CD4-positive, alpha-beta memory T cell (primary cell): ENCODE data around the gene SWAP70. TPM values are rescaled to one million over a fixed set of nuclear protein-coding genes. Genes with fewer than 3 reads are reported as not detected.
"Not testable (repeated sequence)": the region's sequence is repeated elsewhere in the genome, so short reads cannot be mapped to it uniquely, and the experiment has no call there.

Experiments used
- CTCF ChIA-PET: fragments of 350-600 bp; sonication (Branson Sonifier 250); formaldehyde crosslinking; loops from one replicate; lab custom pipeline; 2021; ENCODE audit warnings: inconsistent platforms; ENCODE audit not compliant: partially characterized antibody; lab: Charles Lee
- POLR2A ChIA-PET: fragments of 350-600 bp; sonication (Branson Sonifier 250); formaldehyde crosslinking; loops from one replicate; lab custom pipeline; 2021; ENCODE audit not compliant: partially characterized antibody; lab: Charles Lee
- DNase-seq, 5 donors: peaks; one replicate each; pipeline versions ENCODE4 v3.0.0 to v3.0.0-alpha.2; 2020 to 2022; ENCODE audit warnings: mixed read lengths in 1 of 5
- H3K27ac ChIP-seq: one replicate; pipeline ENCODE4 v1.7.0; 2013; ENCODE audit warnings: low read depth, low read length
- H3K27me3 ChIP-seq: 2 replicates; pipeline ENCODE4 v1.7.0; 2013; ENCODE audit warnings: mild to moderate bottlenecking, low read length, moderate library complexity; ENCODE audit not compliant: insufficient read depth
- H3K36me3 ChIP-seq: 2 replicates; pipeline ENCODE4 v1.7.0; 2013; ENCODE audit warnings: mild to moderate bottlenecking, low read length, moderate library complexity; ENCODE audit not compliant: insufficient read depth
- H3K4me1 ChIP-seq: 2 replicates; pipeline ENCODE4 v1.7.0; 2013; ENCODE audit warnings: mild to moderate bottlenecking, low read length, moderate library complexity; ENCODE audit not compliant: insufficient read depth
- H3K4me3 ChIP-seq, 2 donors: one replicate each; pipeline ENCODE4 v1.7.0; 2013; ENCODE audit warnings: low read length in 2 of 2, mild to moderate bottlenecking in 1 of 2
- H3K9me3 ChIP-seq, 2 donors: one replicate each; pipeline ENCODE4 v1.7.0; 2013; ENCODE audit warnings: low read length in 2 of 2, control low read depth in 1 of 2; ENCODE audit not compliant: control insufficient read depth in 1 of 2
- H3K27ac Mint-ChIP-seq, 7 donors: one replicate each; pipeline ENCODE4 v1.8.0; 2020 to 2021; ENCODE audit warnings: mixed read lengths in 7 of 7, mild to moderate bottlenecking in 6 of 7, inconsistent platforms in 3 of 7, moderate library complexity in 3 of 7
- H3K27me3 Mint-ChIP-seq, 2 donors: one replicate each; pipeline ENCODE4 v1.8.0; 2020 to 2021; ENCODE audit warnings: mixed read lengths in 2 of 2
- H3K36me3 Mint-ChIP-seq, 2 donors: one replicate each; pipeline ENCODE4 v1.8.0; 2020 to 2021; ENCODE audit warnings: mixed read lengths in 2 of 2, inconsistent platforms in 1 of 2, mild to moderate bottlenecking in 1 of 2
- H3K4me1 Mint-ChIP-seq, 4 donors: one replicate each; pipeline ENCODE4 v1.8.0; 2020 to 2021; ENCODE audit warnings: mixed read lengths in 4 of 4, mild to moderate bottlenecking in 1 of 4
- H3K4me3 Mint-ChIP-seq, 8 donors: one replicate each; pipeline ENCODE4 v1.8.0; 2020 to 2021; ENCODE audit warnings: mixed read lengths in 8 of 8, mild to moderate bottlenecking in 7 of 8, moderate library complexity in 6 of 8, inconsistent platforms in 3 of 8
- H3K9me3 Mint-ChIP-seq, 8 donors: one replicate each; pipeline ENCODE4 v1.8.0; 2020 to 2021; ENCODE audit warnings: mixed read lengths in 8 of 8, mild to moderate bottlenecking in 5 of 8, inconsistent platforms in 3 of 8, moderate library complexity in 1 of 8
- intact Hi-C: fragments of 100-400 bp; cut with micrococcal nuclease; formaldehyde crosslinking; loops from one replicate; pipeline ENCODE4 v1.15.1; 2023
- polyA plus RNA-seq, 2 donors: library from polyadenylated mRNA; unstranded; fragments of 300-500 nt; fragmentation: Illumina TruSeq; gene quantifications; one replicate each; pipeline ENCODE4 v1.2.3, GENCODE V29; 2021
- total RNA-seq, 2 experiments: library from RNA; stranded (reverse); gene quantifications; one replicate each; pipeline ENCODE4 v1.2.3, GENCODE V29; 2021

SWAP70 gene
- total and polyA plus RNA-seq, 4 experiments from 2014 or later, result 2.2 to 6.6 (median 4.9) TPM

- H3K9me3 Mint-ChIP-seq, H3K4me3 Mint-ChIP-seq, H3K36me3 ChIP-seq, H3K27me3 Mint-ChIP-seq, H3K27me3 ChIP-seq, H3K4me3 ChIP-seq, H3K9me3 ChIP-seq, H3K36me3 Mint-ChIP-seq, H3K27ac ChIP-seq, POLR2A ChIA-PET, intact Hi-C loops, DNase-seq, H3K4me1 ChIP-seq, H3K4me1 Mint-ChIP-seq, CTCF ChIA-PET: not testable (repeated sequence)
- peak overlapping the region in 1 of 7 donors; percentile 57 for H3K27ac Mint-ChIP-seq
Observed at GRCh38 chr11:9622353-9622752, 41.5 kb upstream of the SWAP70 start.

GRCh38 chr11:9623053-9623452 lies 40.8 kb upstream of the SWAP70 start:
- intact Hi-C loops, H3K36me3 ChIP-seq, H3K4me1 Mint-ChIP-seq, H3K9me3 ChIP-seq, CTCF ChIA-PET, H3K9me3 Mint-ChIP-seq, H3K4me3 Mint-ChIP-seq, H3K4me1 ChIP-seq, H3K4me3 ChIP-seq, H3K36me3 Mint-ChIP-seq, POLR2A ChIA-PET, H3K27ac Mint-ChIP-seq, H3K27me3 Mint-ChIP-seq, H3K27ac ChIP-seq, DNase-seq, H3K27me3 ChIP-seq: not testable (repeated sequence)

- no peaks in the 10 kb centered on the region for H3K9me3 ChIP-seq
- peak overlapping the region in 1 of 7 donors; percentile 26 for H3K27ac Mint-ChIP-seq
- H3K27ac ChIP-seq, result no peak overlapping the region
- H3K36me3 ChIP-seq, result no peaks in the 10 kb centered on the region
- peaks cover 0 to 3% (median 0%) of the 10 kb centered on the region in 8 donors for H3K9me3 Mint-ChIP-seq
- no peaks in the 10 kb centered on the region for H3K27me3 ChIP-seq
- no peak for DNase-seq
- intact Hi-C loops, result no loop called here
- no peaks in the 10 kb centered on the region for H3K4me1 Mint-ChIP-seq
- POLR2A ChIA-PET, result interaction anchor here (1.0 kb wide), 1 partner anchor 58 kb away, joined by 3 read pairs; no protein-coding TSS in a partner anchor
- no peak overlapping the region for H3K4me3 ChIP-seq
- H3K4me3 Mint-ChIP-seq, result no peak overlapping the region
- no peaks in the 10 kb centered on the region for H3K4me1 ChIP-seq
- peaks cover 0 to 2% of the 10 kb centered on the region in 2 donors for H3K27me3 Mint-ChIP-seq
- H3K36me3 Mint-ChIP-seq, result no peaks in the 10 kb centered on the region
- CTCF ChIA-PET, result interaction anchor here (2.0 kb wide), 1 partner anchor 11 kb away, joined by 9 read pairs; no protein-coding TSS in a partner anchor
Observed at GRCh38 chr11:9624448-9624847, 39.4 kb upstream of the SWAP70 start.

GRCh38 chr11:9625162-9625561 lies 38.7 kb upstream of the SWAP70 start:
- Mint-ChIP-seq H3K27ac (peak overlapping the region in 1 of 7 donors; percentile 7), H3K4me3 (no peak overlapping the region), H3K9me3 (peaks cover 0 to 3% (median 0%) of the 10 kb centered on the region in 8 donors), H3K27me3 (peaks cover 0 to 2% of the 10 kb centered on the region in 2 donors), H3K4me1 (no peaks in the 10 kb centered on the region), H3K36me3 (no peaks in the 10 kb centered on the region)
- Histone ChIP-seq H3K27ac (no peak overlapping the region), H3K27me3 (no peaks in the 10 kb centered on the region), H3K4me1 (no peaks in the 10 kb centered on the region), H3K4me3 (no peak overlapping the region), H3K36me3 (no peaks in the 10 kb centered on the region), H3K9me3 (no peaks in the 10 kb centered on the region)
- POLR2A ChIA-PET, result interaction anchor here (1.0 kb wide), 1 partner anchor 58 kb away, joined by 3 read pairs; no protein-coding TSS in a partner anchor
- intact Hi-C loops, result no loop called here
- CTCF ChIA-PET, result interaction anchor here (2.0 kb wide), 1 partner anchor 12 kb away, joined by 9 read pairs; no protein-coding TSS in a partner anchor
- no peak for DNase-seq

- Histone ChIP-seq H3K4me1 (no peaks in the 10 kb centered on the region), H3K27me3 (no peaks in the 10 kb centered on the region), H3K4me3 (no peak overlapping the region), H3K9me3 (no peaks in the 10 kb centered on the region), H3K27ac (no peak overlapping the region), H3K36me3 (no peaks in the 10 kb centered on the region)
- H3K9me3 Mint-ChIP-seq, result peaks cover 0 to 3% (median 0%) of the 10 kb centered on the region in 8 donors
- H3K4me3 Mint-ChIP-seq, result no peak overlapping the region
- H3K4me1 Mint-ChIP-seq, result no peaks in the 10 kb centered on the region
- peaks cover 0 to 2% of the 10 kb centered on the region in 2 donors for H3K27me3 Mint-ChIP-seq
- no peak for DNase-seq
- no peaks in the 10 kb centered on the region for H3K36me3 Mint-ChIP-seq
- ChIA-PET CTCF (no interaction called here), POLR2A (no interaction called here)
- intact Hi-C loops, result no loop called here
- H3K27ac Mint-ChIP-seq, result no peak overlapping the region
Observed at GRCh38 chr11:9625728-9626127, 38.1 kb upstream of the SWAP70 start.

- H3K27ac ChIP-seq, result no peak overlapping the region
- no peaks in the 10 kb centered on the region for H3K36me3 ChIP-seq
- DNase-seq, result no peak
- H3K36me3 Mint-ChIP-seq, result no peaks in the 10 kb centered on the region
- no peak overlapping the region for H3K4me3 ChIP-seq
- H3K4me3 Mint-ChIP-seq, result no peak overlapping the region
- no peaks in the 10 kb centered on the region for H3K9me3 ChIP-seq
- H3K27ac Mint-ChIP-seq, result no peak overlapping the region
- H3K9me3 Mint-ChIP-seq, result peaks cover 0 to 3% (median 0%) of the 10 kb centered on the region in 8 donors
- H3K4me1 ChIP-seq, result no peaks in the 10 kb centered on the region
- H3K27me3 ChIP-seq, result no peaks in the 10 kb centered on the region
- intact Hi-C loops, result no loop called here
- ChIA-PET CTCF (no interaction called here), POLR2A (no interaction called here)
- peaks cover 0 to 3% of the 10 kb centered on the region in 2 donors for H3K27me3 Mint-ChIP-seq
- no peaks in the 10 kb centered on the region for H3K4me1 Mint-ChIP-seq
Observed at GRCh38 chr11:9626496-9627394, 37.1 kb upstream of the SWAP70 start.

GRCh38 chr11:9629064-9629463 lies 34.8 kb upstream of the SWAP70 start:
- Mint-ChIP-seq H3K4me3 (no peak overlapping the region), H3K27me3 (peaks cover 0 to 3% of the 10 kb centered on the region in 2 donors), H3K9me3 (peaks cover 0 to 3% (median under 1%) of the 10 kb centered on the region in 8 donors), H3K36me3 (no peaks in the 10 kb centered on the region), H3K27ac (no peak overlapping the region), H3K4me1 (no peaks in the 10 kb centered on the region)
- H3K36me3 ChIP-seq, result no peaks in the 10 kb centered on the region
- no peak overlapping the region for H3K27ac ChIP-seq
- H3K4me3 ChIP-seq, result no peak overlapping the region
- no peaks in the 10 kb centered on the region for H3K9me3 ChIP-seq
- CTCF ChIA-PET, result interaction anchor here (1.0 to 1.6 kb wide), 3 partner anchors 15 to 94 kb away, joined by 3 to 4 read pairs (median 3); no protein-coding TSS in a partner anchor
- DNase-seq, result no peak
- intact Hi-C loops, result no loop called here
- POLR2A ChIA-PET, result no interaction called here
- H3K27me3 ChIP-seq, result no peaks in the 10 kb centered on the region
- no peaks in the 10 kb centered on the region for H3K4me1 ChIP-seq
